ENCODE data around the gene BFAR.

The BFAR gene

GRCh38 chr16:14608111-14608566 is 24.6 kb upstream of the BFAR start:
- DNase-seq (ENCODE audit: low read depth), result no peak
- no peak overlapping the region for H3K4me3 ChIP-seq (ENCODE audit: low read length)
- no peak for TF ChIP-seq CTCF (conservative IDR thresholded peaks at IDR 0.05; ENCODE audit: low read length)

- no peak overlapping the region for H3K4me3 ChIP-seq (ENCODE audit: low read length)
- TF ChIP-seq CTCF (conservative IDR thresholded peaks at IDR 0.05; ENCODE audit: low read length), result no peak
- no peak for DNase-seq (ENCODE audit: low read depth)
These were observed 24.1 kb upstream of the BFAR start for GRCh38 chr16:14608604-14609003.

- H3K4me3 ChIP-seq (ENCODE audit: low read length), result no peak overlapping the region
- DNase-seq (ENCODE audit: low read depth), result no peak
- TF ChIP-seq CTCF (conservative IDR thresholded peaks at IDR 0.05; ENCODE audit: low read length), result no peak
These were observed 23.0 kb upstream of the BFAR start for GRCh38 chr16:14609716-14610115.

GRCh38 chr16:14611660-14612059 is 21.1 kb upstream of the BFAR start:
- no peak for TF ChIP-seq CTCF (conservative IDR thresholded peaks at IDR 0.05; ENCODE audit: low read length)
- H3K4me3 ChIP-seq (ENCODE audit: low read length), result no peak overlapping the region
- DNase-seq (ENCODE audit: low read depth), result no peak

- no peak for TF ChIP-seq CTCF (conservative IDR thresholded peaks at IDR 0.05; ENCODE audit: low read length)
- no peak for DNase-seq (ENCODE audit: low read depth)
- H3K4me3 ChIP-seq (ENCODE audit: low read length), result no peak overlapping the region
These were observed 18.8 kb upstream of the BFAR start for GRCh38 chr16:14613991-14614390.

GRCh38 chr16:14616280-14616679 is 16.5 kb upstream of the BFAR start:
- no peak for TF ChIP-seq CTCF (conservative IDR thresholded peaks at IDR 0.05; ENCODE audit: low read length)
- no peak for DNase-seq (ENCODE audit: low read depth)
- H3K4me3 ChIP-seq (ENCODE audit: low read length), result no peak overlapping the region

- DNase-seq (ENCODE audit: low read depth), result no peak
- no peak for TF ChIP-seq CTCF (conservative IDR thresholded peaks at IDR 0.05; ENCODE audit: low read length)
- H3K4me3 ChIP-seq (ENCODE audit: low read length), result no peak overlapping the region
These were observed 14.2 kb upstream of the BFAR start for GRCh38 chr16:14618566-14618965.

All from AG10803 (cell line).